GM10248 (cell line): ENCODE data around the gene GLS.

Experiments
- CTCF ChIA-PET: fragments of 300-600 bp; sonication (Branson Sonifier 250); formaldehyde crosslinking; extraction: SDS; loops from one replicate; lab custom pipeline; 2021; ENCODE audit warnings: antibody characterized with exemption; lab: Yijun Ruan, JAX
- POLR2A ChIA-PET: fragments of 350-650 bp; sonication (Branson Sonifier 250); formaldehyde crosslinking; extraction: SDS; loops from one replicate; lab custom pipeline; 2020; ENCODE audit warnings: antibody characterized with exemption; lab: Yijun Ruan, JAX
- DNase-seq: peaks from one replicate; pipeline ENCODE4 v3.0.0; 2012; ENCODE audit errors: extremely low spot score
- TF ChIP-seq, protein P1 (sequence below): IDR thresholded peaks from 2 replicates; pipeline ENCODE4 v1.5.1; 2012; ENCODE audit warnings: mild to moderate bottlenecking, low read depth; ENCODE audit errors: extremely low read depth, missing control alignments, control extremely low read depth

GLS gene

DNA sequence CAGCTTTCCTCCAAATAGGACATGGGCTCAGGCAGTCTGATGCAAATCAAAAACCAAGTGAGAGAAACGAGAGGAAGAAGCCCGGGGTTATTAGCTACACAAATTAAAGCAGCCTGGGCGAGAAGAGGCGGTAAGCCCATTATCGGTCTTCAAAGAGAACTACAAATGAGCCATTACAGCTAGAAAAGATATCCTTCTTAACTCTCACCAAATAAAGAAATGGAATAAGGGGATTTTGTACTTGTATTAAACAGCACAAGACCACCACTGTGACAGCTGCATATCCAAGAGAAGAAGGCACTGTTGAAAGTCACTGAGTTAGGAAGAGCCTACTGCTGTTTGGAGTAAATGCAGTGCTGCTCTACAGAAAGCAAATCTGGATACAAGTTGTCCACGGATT is 100.7 kb downstream of the GLS start:
- ChIA-PET POLR2A (no interaction called here), CTCF (interaction anchor here (1.1 to 1.9 kb wide), 2 partner anchors 35 to 131 kb away, joined by 4 read pairs; no protein-coding TSS in a partner anchor)
- TF ChIP-seq, protein P1, sequence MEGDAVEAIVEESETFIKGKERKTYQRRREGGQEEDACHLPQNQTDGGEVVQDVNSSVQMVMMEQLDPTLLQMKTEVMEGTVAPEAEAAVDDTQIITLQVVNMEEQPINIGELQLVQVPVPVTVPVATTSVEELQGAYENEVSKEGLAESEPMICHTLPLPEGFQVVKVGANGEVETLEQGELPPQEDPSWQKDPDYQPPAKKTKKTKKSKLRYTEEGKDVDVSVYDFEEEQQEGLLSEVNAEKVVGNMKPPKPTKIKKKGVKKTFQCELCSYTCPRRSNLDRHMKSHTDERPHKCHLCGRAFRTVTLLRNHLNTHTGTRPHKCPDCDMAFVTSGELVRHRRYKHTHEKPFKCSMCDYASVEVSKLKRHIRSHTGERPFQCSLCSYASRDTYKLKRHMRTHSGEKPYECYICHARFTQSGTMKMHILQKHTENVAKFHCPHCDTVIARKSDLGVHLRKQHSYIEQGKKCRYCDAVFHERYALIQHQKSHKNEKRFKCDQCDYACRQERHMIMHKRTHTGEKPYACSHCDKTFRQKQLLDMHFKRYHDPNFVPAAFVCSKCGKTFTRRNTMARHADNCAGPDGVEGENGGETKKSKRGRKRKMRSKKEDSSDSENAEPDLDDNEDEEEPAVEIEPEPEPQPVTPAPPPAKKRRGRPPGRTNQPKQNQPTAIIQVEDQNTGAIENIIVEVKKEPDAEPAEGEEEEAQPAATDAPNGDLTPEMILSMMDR: no peak
- no peak for DNase-seq

DNA sequence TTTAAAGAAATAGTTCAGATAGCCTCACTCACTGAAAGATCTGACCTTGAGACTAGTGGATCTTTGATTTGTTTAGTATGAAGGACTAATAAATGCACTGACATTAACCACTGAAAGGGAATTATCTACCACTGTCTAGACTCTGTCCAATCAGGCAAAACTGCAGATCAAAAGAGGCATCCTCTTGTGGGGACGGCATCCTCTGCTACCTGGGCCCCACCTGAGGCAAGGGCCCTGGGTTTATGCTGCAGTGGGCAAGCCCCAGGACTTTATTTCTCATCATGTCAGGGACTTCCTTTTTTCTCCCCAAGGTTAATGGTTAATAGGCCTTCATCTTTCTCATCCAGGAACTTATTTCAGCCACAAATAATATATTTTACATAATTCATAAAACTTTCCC is 101.1 kb downstream of the GLS start:
- TF ChIP-seq, protein P1: no peak
- DNase-seq: no peak
- ChIA-PET POLR2A (no interaction called here), CTCF (interaction anchor here (1.0 to 1.9 kb wide), 3 partner anchors 12 to 131 kb away, joined by 3 to 4 read pairs (median 4); no protein-coding TSS in a partner anchor)

DNA sequence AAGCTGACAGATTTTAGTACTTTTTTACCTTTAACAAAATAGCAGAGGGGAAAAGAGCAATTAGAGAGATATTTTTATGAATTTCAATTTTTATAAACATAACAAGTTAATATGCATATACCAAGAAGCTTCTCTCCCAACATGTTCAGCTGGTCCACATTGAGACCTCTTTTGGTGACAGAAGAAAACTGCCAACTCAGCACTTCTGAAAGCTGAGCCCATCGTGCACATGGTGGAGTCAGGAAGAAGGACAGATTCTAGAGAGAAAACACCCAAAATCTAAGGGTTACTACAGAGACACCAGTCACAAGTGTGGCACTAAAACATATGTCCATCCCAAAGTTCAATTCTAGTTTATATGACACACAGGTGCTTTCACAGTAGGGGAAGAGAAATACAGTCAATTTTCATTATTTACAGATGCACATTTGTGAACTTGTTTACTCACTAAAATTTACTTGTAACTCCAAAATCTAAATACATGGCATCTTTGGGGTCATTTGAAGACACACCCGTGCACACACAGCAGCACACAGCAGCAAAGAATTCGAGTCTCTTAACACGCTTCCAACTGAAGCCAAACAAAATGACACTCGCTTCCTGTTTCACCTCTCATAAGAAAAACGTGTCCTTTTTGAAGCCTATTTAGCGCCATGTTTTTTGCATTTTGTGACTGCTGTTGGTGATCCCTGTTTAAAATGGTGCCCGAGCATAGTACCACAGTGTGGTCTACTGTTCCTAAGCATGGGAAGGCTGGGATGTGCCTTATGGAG is 101.8 kb downstream of the GLS start:
- ChIA-PET CTCF (interaction anchor here (1.0 to 1.9 kb wide), 2 partner anchors 12 to 132 kb away, joined by 3 to 4 read pairs; no protein-coding TSS in a partner anchor), POLR2A (no interaction called here)
- TF ChIP-seq, protein P1: no peak
- no peak for DNase-seq

DNA sequence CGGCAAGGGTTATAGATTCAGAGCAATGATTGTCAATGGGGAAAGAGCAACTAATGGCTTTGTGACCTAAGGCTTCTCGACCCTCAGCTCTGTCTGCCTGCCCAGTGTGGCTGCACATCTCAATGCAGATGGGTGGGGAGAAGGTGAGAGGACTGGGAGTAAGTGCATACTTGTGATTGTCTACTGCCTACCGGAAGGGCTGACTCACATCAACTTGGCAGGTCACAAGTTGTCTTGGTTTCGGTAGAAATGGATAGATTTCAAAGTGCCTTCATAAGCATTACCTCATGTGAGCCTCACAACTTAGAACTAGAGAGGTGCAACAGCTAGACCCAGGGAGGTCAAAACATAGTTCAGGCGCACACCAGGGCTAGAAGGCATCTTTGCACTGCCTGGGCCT is 104.0 kb downstream of the GLS start:
- TF ChIP-seq, protein P1: no peak
- CTCF ChIA-PET: interaction anchor here (1.2 kb wide), 1 partner anchor 9 kb away, joined by 3 read pairs; no protein-coding TSS in a partner anchor
- POLR2A ChIA-PET: no interaction called here
- no peak for DNase-seq

DNA sequence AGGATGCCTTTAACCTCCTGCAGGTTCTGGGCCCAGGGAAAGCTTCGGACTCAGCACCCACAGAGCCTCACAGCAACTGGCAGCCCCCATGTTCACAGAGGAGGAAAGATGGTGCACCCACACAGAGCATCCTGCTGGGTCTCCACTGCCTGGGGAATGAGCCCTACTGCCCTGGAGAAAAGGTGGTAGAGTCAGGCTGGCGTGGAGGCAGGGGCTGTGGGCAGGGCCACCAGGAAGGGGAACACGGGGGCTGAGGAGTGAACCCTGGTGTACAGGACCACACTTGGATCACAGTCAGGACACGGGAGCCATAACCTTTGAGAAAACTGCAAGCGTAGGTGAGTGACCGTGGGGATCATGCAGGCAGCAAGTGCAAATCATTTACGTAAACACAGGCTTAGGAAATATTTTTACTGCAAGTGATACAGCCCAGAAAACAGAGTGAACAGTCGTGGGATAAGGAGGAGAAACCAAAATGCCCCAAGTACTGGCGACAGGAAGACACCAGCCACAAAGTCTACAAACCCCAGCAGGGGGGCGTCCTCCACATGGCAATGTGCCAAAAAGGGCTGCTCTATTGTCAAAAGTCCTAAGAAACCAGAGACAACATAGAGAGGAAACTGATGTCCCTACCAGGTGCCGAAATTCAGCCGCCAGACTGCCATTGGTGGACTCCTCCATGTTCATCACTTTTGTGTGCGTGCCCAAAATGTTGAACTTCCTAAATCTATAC is 105.8 kb downstream of the GLS start:
- ChIA-PET CTCF (interaction anchor here (1.0 to 1.6 kb wide), 2 partner anchors 56 to 136 kb away, joined by 3 read pairs; no protein-coding TSS in a partner anchor), POLR2A (no interaction called here)
- TF ChIP-seq, protein P1: no peak
- DNase-seq: no peak

DNA sequence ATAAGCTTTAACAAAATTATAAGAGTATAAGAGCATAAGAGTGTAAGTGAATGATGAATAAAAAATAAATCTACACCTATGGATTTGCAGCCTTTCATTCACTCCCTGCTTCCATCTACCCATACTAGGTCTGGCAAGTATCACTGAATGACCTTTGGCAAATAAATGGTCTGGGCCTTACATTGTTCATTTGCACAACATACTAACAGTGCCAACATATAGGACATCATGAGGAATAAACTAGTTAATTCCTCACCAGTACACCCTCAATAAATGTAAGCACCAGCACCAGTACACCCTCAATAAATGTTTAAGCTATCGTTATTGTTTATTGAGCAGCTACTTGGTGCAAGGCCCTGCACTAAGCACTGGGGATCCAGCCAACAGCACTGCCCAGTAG is 106.5 kb downstream of the GLS start:
- DNase-seq: no peak
- TF ChIP-seq, protein P1: no peak
- POLR2A ChIA-PET: no interaction called here
- CTCF ChIA-PET: interaction anchor here (0.9 to 2.0 kb wide), 5 partner anchors 8 to 136 kb away, joined by 3 to 11 read pairs (median 3); no protein-coding TSS in a partner anchor
